Measurements from ENCODE around the gene CLVS2.

Gene CLVS2, protein sequence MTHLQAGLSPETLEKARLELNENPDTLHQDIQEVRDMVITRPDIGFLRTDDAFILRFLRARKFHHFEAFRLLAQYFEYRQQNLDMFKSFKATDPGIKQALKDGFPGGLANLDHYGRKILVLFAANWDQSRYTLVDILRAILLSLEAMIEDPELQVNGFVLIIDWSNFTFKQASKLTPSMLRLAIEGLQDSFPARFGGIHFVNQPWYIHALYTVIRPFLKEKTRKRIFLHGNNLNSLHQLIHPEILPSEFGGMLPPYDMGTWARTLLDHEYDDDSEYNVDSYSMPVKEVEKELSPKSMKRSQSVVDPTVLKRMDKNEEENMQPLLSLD

DNA sequence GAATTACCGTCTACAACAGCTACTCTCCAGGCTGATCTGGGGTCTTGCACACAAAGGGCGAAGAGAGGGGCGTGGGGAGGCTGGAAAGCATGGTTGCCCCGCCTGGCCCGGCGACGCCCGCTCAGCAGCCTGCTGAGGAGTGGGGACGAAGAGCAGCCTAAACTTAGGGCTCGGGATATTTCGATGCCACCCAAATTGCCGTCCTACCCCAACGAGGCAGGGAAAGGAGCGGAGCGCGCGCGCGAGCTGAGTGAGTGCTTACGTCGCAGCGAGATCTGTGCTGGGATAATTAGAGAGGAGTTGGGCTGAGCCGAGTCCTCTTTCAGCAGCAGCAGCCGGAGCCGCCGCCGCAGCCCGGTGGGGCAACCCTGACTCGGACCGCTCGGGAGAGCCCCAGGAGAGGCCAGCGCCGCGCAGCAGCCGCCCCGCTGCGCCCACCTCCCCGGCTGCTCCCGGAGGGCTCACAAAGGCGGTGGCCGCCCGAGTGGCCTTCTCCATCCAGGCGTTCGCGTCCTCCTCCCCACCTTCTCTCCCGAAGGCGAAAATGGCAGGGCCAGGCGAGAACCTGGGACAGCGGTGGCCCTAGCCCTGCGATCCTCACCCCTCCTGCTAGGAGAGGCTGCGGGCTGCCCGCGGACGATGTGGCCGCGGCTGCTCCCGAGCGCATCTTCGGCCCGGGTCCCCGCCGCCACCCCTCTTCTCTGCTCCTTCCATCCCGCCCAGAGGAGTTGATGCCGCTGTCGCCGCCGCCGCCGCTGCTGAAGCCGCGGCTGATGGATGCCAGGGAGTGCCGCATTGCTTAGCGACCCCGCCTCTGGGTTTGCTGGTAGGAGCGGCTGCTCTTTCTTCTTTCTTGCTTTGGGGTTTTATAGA lies at the start of gene CLVS2:
CLVS2 (plus strand) TSS at position 315 of the 873 bp plus-strand sequence. CDS start 1,543 bp downstream, outside the sequence.
- DNase-seq: peak in 1 of 2 experiments; percentile 5

DNA sequence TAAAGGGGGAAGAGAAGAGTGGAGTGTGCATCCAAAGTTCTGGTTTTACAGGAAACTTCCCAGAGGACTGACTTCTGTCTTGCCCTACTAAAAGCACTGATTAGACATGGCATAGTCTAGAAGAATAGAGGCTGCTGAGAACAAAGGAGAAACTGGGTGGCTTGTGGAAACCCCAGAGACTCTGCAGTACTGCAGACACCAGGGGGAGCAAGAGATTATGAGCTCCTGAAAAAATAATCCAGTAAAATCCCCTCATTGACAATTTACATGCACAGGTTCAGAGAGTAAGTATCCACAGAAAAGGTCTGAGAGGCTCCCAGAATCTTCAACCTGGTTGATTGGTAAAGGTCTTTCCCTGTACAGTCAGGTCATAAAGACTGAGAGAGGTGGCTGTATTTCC lies 48.7 kb upstream of the CLVS2 start:
- DNase-seq: no peak

DNA sequence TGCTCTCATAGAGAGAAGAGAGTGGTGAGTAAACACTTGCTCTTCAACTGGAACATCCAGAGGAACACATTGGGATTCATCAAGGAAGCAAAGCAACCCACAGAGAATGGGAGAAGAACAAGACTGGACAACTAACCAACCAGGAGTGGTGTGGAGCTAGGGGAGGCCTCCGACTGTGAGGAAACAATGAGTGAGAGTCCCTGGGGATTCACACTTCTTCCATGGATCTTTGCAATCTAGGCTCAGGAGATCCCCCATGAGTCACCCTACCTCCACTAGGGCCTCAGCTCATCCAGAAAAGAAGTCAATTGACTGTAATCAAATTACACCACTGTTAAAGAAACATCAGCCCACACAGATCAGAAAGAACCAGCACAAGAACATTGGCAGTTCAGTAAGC lies 42.3 kb upstream of the CLVS2 start:
- no peak for DNase-seq

DNA sequence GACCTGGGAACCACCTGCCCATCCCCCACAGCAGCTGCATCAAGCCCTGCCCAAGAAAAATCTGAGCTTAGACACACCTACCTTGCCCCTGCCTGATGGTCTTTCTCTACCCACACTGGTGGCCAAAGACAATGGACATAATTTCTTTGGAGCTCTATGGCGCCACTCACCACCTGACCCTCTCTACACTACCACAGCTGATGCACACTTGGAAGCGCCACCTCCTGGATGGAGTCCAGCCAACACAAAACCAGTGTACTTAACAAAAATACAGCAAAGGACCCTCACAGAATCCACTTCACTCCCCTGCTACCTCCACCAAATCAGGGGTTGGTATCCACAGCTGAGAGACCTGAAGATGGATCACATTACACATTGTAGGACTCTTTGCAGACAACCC lies 39.7 kb upstream of the CLVS2 start:
- no peak for DNase-seq

DNA sequence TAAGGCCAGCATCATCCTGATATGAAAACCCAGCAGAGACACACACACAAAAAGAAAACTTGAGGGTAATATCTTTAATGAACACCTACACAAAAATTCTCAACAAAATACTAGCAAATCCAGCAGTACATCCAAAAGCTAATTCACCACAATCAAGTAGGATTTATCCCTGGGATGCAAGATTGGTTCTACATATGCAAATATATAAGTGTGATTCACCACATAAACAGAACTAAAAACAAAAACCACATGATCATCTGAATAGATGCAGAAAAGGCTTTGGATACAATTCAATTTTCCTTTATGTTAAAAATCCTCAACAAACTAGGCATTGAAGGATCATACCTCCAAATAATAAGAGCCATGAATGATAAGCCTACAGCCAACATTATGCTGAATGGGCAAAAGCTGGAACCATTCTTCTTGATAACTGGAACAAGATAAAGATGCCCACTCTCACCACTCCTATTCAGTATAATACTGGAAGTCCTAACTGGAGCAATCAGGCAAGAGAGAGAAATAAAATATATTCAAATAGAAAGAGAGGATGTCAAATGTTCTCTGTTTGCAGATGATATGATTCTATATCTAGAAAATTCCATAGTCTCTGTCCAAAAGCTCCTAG lies 33.9 kb upstream of the CLVS2 start:
- no peak for DNase-seq

DNA sequence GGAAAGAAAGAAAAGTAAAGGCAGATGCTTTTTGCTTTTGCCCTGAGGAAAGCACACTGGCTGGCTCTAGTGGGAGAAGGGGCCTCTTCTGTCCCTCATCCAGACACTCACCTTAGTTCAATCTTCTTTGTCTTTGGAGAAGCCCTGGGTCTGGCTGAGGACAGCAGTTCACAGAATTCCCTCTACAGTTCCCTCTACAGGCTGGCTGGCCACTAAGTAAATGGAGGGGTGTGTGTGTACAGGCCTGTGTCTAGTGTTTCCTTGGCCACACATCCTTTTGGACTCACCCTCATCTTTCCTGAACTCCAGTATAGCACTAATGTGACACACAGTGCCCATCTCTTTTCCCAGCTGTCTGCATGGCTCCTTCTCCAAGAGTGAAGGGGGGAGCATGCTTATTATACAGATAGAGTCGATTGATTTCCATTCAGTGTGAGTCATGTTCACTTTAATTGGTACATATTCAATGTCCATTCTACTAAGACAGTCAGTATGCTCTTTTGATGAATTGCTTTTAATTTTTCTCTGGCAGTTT lies 26.0 kb upstream of the CLVS2 start:
- no peak for DNase-seq

DNA sequence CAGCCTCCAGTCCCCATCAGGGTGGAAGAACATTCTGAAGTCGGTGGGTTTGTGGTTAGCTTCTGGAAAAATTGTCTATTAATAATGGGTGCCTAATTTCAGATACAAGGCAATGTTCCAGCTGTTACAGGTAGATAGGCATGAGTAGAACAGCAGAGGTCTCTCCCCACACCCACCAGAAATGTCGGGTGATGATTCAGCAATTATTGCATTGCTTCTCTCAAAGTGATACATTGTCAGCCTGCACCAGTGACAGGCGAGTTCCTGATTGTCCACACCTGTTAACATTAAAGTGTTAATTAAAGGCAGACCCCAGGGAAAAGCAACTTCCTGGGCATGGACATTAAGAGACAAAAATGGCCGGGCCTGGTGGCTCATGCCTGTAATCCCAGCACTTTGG lies 18.9 kb upstream of the CLVS2 start:
- DNase-seq: no peak

DNA sequence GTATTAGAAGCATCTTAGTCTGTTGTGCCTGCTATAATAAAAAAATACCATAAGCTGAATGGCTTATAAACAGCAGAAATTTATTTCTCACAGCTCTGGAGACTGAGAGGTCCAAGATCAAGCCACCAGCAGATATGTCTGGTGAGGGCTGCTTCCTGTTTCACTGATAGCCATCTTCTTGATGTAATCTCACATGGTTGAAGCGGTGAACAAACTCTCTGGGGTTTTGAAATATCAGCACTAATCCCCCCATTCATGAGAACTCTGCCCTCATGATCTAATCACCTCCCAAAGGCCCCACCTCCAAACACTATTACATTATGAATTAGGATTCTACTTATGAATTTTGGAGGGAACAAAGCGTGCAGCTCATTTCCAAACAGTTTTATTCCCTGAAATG lies 11.6 kb upstream of the CLVS2 start:
- no peak for DNase-seq

DNA sequence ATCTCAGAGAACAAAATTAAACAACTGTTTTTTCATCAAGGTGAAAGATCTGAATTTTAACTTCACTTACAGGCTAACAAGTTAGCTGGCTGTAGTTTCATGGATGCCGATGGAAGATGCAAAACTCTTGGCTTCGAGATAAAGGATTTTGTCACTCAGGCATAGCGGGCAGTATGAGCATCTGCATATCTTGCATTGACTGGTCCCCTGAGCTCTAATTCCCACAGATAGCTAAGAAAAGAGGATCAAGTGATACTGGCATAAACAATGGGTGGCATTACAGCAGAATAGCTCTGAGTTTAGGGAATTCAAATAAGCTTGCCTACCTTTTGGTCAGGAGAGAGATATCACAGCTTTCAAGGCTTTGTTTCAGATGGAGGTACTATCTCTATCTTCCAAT lies 1.8 kb upstream of the CLVS2 start:
- DNase-seq: no peak

DNA sequence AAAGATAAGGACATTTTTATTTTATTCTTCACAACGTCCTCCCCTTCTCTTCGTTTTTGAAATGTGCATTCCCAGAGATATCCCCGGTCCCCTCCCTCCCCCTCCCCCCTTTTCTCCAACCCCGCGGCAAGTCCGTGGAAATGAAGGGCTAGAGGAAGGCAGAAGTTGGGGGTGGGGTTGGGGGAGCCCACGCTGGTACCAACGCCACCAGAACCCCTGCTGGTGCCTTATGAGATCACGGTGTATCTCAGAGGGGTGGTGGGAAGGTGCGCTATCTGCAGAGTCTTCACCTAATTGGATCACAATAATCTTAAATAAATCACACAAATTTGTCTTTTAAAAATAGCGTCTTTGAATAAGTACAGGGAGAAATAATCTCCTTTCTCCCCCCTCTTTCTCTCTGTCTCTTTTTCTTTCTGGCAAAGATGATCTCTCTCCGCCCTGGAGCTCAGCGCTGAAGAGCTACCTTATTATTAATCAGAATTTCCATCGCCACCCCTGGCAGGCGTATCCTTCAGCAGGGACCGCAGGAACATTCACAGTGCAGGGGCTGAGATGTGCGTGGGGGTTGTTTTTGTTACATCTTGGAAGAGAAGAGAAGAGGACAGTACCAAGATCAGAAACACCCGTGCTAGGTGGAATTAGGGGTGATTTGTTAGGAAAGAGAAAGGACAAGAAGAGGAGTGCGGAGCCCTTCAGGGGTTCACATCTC lies 915 bp downstream of the CLVS2 start:
- no peak for DNase-seq

DNA sequence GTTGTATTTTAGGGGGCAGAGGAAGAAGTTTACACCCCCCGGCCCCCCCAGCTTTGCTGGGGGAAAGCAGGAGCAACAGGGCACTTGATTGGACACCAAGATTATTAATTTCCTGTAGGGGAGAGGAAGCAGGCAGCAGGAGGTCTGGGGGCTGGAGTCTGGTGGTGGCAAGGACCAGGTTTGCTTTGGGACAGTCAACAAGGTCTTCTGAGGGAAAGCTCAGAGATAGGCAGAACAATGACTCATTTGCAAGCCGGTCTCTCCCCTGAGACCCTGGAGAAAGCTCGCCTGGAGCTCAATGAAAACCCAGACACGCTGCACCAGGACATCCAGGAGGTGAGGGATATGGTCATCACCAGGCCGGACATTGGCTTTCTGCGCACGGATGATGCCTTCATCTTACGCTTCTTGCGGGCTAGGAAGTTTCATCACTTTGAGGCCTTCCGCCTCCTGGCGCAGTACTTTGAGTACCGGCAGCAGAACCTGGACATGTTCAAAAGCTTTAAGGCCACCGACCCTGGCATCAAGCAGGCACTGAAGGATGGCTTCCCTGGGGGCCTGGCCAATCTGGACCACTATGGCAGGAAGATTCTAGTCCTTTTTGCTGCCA lies 1.6 kb downstream of the CLVS2 start:
- no peak for DNase-seq

DNA sequence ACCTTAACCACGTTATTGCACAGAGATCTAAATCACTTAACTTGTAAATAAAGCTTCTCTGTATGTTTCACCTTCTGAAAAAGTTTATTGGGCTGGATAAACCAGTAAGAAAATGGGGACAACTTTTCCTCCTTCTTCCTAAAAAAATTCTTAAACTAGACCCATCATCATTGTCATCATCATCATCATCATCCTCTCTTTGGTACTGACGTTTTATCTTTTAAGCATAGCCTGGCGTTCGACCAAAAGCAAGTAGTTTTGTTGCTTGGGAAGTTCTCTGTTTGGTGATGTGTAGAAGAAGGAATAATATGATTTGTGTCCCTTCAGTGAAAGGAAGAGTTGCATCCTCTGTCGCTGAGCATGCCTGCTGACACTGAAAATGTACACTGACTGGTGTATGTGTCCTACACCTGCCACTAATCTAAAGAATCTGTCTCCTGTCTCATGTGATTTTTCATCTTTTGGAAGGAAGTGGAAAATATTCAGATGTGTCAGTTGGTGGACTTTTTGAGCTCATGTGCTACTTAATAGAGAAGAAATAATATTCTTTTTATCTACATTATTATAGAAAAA lies 2.5 kb downstream of the CLVS2 start:
- no peak for DNase-seq

DNA sequence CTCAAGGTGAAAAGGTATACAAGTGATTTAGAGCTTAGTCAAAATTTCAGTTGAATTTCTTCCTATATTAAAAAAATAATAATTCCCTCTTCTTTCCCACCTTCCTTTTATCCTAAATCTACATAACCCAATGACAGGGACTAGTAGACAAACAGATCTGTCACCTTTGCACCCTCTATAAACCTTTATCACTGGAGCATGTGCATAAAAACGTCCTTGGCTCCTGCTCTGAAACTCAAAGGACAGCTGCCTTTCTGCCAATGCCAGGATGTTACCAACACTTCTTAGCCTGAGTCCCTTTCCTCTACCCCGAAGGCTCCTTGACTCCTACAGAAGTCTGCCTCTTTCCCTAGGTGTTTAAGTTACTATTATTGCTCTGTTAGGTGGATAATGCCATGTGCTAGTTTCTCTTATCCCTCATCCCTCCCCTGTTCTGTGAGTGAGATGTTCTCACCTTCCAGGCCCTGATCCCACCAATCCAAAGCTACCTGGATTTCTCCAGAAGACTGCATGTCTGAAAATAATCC lies 4.3 kb downstream of the CLVS2 start:
- DNase-seq: no peak

DNA sequence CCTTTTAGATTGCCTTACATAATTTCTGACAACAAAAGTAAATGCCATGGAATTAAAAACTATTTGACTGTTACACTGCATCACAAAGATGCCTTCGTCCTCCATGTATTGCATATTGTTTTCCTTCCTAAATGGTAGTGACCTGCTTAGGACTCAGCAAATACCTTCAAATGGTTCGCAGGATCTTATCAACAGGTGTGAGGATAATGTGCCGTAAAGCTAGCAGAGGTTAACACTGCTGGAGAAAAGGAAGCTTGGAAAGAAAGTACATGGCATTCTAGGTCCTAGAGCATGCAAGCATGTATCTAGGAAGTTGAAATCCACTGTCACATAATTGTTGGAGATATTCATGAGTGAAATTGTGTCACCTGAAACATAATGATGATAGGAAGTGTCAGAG lies 5.5 kb downstream of the CLVS2 start:
- DNase-seq: no peak

DNA sequence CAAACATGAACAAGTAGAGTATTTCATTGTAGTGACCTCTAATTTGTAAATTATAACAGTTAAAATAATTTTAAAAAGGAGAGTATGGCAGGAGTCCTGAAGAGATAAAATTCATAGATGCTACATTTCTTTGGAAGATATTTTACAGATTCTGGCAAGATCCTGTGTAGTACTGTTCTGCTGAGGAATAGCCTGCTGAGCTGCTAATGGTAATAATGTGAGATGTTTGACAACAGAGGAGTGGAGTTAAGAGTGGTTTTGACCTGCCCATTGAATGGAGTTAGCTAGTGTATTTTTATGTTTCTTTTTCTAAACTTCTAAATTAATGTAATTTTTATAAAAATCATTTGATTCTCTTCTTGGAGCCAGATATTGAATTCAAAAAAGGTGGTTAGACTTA lies 11.8 kb downstream of the CLVS2 start:
- DNase-seq: no peak

DNA sequence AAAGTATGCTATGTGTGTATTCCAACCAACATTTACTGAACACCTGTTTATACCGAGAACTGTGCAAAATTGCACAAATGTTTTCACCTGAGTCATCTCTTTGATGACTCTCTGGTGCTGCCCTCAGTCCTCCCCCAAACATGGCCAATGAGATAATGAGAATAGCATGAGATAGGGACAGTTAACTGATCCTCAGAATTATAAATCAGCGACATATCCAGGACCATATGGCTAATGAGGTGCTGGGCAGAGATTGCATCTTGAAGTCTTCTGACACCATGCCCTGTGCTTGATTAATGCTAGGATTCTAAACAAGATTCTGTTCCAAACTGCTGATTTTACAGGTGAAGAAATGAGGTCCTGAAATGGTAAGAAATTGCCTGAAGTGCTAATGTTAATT lies 13.0 kb downstream of the CLVS2 start:
- DNase-seq: no peak

DNA sequence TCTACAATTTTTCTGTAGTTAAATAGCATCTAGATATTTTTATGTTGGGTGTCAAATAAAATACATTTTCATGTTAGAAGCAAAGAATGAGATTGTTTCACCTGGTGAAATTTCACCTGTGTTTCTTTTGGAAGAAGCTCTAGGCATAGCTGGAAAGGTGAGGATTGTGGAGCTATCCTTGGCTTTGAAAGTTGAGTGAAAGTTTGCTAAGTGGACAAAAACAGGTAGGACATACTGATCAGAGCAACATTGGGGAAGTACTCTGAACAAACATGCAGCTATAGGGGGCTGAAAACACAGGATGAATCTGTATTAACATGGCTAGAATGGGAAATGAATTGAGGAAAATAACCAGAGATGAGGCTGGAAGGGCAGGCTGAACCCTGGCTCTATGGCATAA lies 18.8 kb downstream of the CLVS2 start:
- no peak for DNase-seq

DNA sequence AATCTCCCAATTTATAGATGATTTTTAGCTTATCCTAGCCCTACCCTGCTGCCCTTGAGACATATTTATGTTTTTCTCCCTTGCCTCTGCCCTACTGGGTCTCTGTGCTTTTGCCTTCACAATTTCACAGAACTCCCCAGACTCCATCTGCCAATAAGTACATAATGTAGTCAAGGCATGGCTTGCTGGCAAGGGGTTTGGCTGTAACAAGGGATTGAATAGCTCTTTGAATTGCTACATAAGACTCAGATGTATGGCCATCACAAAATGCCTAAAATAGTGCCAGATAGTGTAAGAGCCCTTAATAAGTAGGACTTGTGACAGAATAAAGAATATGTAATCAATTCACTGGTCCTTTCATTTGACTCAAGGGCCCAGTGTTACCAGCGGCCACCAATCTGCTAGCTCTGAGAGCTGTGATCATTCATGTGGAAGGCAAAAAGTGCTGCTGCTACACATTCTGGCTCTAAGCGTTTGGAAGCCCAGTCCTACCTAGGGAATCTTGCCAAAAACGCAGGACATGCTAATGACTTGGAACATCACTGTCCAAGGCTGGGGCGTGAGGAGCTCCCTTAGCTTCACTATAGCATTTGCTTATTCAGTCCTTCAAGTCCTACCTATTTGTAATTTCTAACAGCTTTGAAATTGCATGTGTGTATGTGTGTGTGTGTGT lies 20.5 kb downstream of the CLVS2 start:
- no peak for DNase-seq

DNA sequence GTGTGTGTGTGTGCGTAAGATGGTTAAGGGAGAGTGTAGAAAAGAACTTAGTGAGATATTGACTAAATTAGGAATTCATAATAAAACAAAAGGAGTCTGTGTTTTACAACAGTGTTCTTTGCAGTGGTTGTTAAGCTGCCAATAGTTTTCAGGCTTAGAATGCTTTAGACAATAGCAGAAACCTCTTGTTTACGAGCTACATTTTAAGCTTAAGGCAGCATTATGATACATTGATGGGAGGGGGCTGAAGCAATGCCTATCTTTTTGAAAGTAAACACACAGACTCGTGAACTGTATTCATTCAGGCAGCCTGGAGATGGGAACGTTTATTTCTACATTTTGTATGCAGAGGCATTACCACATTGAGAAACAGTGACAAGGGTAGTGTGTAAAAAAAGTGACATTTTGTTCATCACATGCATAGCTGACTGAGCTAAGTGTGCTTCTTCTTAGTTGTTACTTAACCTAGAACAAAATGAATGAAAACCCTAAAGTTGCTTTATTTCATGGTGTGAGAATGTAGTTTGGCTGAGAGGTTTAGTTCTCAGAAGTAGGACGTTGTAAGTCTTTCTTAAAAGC lies 21.2 kb downstream of the CLVS2 start:
- DNase-seq: no peak

DNA sequence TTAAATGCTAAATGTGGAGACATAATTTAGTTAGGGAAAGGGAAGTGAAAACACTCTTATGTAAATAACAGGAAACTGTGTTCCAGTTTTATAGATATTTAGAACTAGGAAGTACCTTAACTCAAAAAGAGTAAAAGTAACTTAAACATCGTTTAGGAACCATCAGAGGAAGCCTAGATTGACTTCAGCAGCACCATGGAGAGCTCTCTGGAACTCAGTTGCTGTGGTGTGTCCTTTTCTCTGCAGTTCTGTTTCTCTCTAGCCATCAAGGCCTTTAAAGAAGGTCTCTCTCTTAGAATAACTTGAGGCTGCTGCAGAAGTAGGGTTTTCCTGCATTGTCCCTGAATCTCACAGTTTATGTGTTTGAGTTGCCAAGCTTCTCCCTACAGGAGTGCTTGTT lies 26.9 kb downstream of the CLVS2 start:
- no peak for DNase-seq

DNA sequence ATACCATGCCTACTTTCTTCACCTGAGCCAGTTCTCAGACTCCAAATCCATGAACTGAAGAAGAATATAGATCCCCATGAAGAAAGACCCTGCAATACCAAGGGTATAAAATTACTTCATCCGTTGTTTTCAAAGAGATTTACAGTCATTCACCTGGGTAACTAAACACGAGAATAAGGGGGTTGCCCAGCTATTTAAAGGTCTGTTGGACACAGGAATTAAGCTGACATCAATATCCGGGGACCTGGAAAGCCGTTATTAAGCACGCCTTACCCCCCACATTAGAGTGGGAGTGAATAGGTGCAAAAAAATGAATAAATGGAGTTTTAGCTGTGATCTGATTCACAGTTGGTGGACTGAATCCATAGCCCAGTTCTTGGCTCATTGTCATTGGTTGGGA lies 28.9 kb downstream of the CLVS2 start:
- no peak for DNase-seq

All from NCI-H187 (cell line).